ENCODE results near the gene BZW1. TPM values are rescaled to one million over a fixed set of nuclear protein-coding genes. Genes with fewer than 3 reads are reported as not detected.

BZW1 gene
- total RNA-seq, 5 donors from 2014 or later (not counting 1 experiment from before 2014, with no cell fraction given), result 132 to 258 (median 139) TPM

DNA sequence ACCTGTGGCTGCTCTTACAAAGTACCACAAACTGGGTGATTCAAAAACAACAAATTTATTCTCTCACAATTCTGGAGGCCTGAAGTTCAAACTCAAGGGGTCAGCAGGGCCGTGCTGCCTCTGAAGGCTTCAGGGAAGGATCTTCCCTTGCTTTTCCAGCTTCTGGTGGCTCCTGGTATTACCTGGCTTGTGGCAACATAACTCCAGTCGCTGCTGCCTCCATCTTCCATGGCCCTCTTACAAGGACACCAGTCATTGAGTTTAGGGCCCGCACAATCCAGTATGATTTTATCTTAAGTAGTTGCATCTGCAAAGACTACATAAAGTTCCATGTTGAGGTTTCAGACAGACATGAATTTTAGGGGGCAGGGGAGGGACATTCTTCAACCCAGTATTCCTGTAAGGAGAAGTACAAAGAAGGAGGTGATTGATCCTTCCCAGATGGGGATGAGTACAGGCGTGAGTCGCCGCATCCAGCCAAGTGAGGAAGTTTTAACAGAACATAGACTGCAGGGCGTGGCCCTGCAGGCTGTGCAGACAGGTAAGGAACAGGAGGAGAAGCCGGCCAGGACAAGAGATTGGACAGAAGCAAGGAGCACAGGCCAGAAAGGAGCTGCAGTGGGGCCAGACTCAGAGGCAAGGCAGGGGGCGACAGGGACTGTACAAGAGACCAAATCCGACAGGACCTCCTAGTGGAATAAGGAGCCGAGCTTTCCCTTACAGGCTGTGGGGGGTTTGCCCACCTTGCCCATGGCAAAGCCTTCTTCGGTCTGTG lies 44.4 kb upstream of the BZW1 start:
- Mint-ChIP-seq H3K27me3 (peaks cover 0 to 6% of the 10 kb centered on the region in 2 donors), H3K4me3 (no peak overlapping the region), H3K9me3 (peaks cover 0 to under 1% (median under 1%) of the 10 kb centered on the region in 3 donors), H3K27ac (no peak overlapping the region), H3K36me3 (no peaks in the 10 kb centered on the region), H3K4me1 (peaks cover 0 to 9% (median 4%) of the 10 kb centered on the region in 3 donors)
- ATAC-seq (replicated peaks in 1 of 4), result no peak
- CTCF ChIA-PET, result interaction anchor here in 1 of 2 donors (0.6 kb wide), 1 partner anchor 52 kb away, joined by 3 read pairs; no protein-coding TSS in a partner anchor
- POLR2A ChIA-PET, result interaction anchor here in 1 of 2 donors (0.6 kb wide), 1 partner anchor 44 kb away, joined by 3 read pairs; no protein-coding TSS in a partner anchor
- WGBS (ENCODE audit: insufficient coverage), result 92% methylated on average over 9 of the region's 12 CpGs
- H3K4me3 ChIP-seq (ENCODE audit: control insufficient read depth in 1 of 2, extremely low read depth in 1 of 2, low read length in 1 of 2), result no peak overlapping the region
- H3K4me1 ChIP-seq (ENCODE audit: control insufficient read depth in 1 of 2, extremely low read depth in 1 of 2, insufficient read depth in 2 of 2, low read length in 2 of 2), result no peaks in the 10 kb centered on the region
- DNase-seq, result no peak
- no peak overlapping the region for H3K27ac ChIP-seq (ENCODE audit: low read length)
- H3K9me3 ChIP-seq, result no peaks in the 10 kb centered on the region
- peaks cover 0 to 4% of the 10 kb centered on the region in 2 experiments for H3K27me3 ChIP-seq (replicated peaks in 1 of 2; ENCODE audit: control insufficient read depth in 2 of 2, extremely low read depth in 1 of 2, insufficient read depth in 2 of 2, low read length in 1 of 2)
- H3K36me3 ChIP-seq (ENCODE audit: control insufficient read depth in 2 of 2, extremely low read depth in 1 of 2, insufficient read depth in 1 of 2, low read length in 1 of 2), result no peaks in the 10 kb centered on the region

DNA sequence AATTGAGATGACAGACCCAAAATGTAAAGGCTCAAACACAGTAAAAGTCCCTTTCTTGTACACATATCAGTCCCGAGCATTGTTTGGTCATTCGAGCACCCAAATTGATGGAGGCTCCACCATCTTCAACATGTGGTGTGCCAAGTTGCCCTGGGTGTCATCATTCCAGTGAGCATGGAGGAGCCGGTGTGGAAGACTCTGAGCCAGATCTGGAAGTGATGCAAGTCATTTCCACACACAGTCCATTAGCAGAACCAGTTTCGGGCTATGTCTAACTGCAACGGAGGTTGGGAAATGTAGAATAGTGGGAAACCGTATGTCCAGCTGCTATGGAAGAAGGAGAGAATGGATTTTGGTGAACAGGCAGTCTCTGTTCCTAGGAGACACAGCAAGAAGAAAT lies 40.9 kb upstream of the BZW1 start:
- Mint-ChIP-seq H3K27ac (no peak overlapping the region), H3K4me1 (no peaks in the 10 kb centered on the region), H3K9me3 (peaks cover 8 to 12% (median 11%) of the 10 kb centered on the region in 3 donors), H3K27me3 (peaks cover 0 to 6% of the 10 kb centered on the region in 2 donors), H3K36me3 (peaks cover 5% of the 10 kb centered on the region), H3K4me3 (no peak overlapping the region)
- H3K27ac ChIP-seq (ENCODE audit: low read length), result no peak overlapping the region
- H3K4me1 ChIP-seq (ENCODE audit: control insufficient read depth in 1 of 2, extremely low read depth in 1 of 2, insufficient read depth in 2 of 2, low read length in 2 of 2), result no peaks in the 10 kb centered on the region
- 100% methylated on average over 2 of the region's 6 CpGs for WGBS (ENCODE audit: insufficient coverage)
- H3K27me3 ChIP-seq (replicated peaks in 1 of 2; ENCODE audit: control insufficient read depth in 2 of 2, extremely low read depth in 1 of 2, insufficient read depth in 2 of 2, low read length in 1 of 2), result peaks cover 0 to 4% of the 10 kb centered on the region in 2 experiments
- POLR2A ChIA-PET, result interaction anchor here in 1 of 2 donors (0.6 kb wide), 1 partner anchor 57 kb away, joined by 8 read pairs; no protein-coding TSS in a partner anchor
- H3K9me3 ChIP-seq, result no peaks in the 10 kb centered on the region
- H3K4me3 ChIP-seq (ENCODE audit: control insufficient read depth in 1 of 2, extremely low read depth in 1 of 2, low read length in 1 of 2), result no peak overlapping the region
- DNase-seq, result no peak
- ATAC-seq (replicated peaks in 1 of 4), result no peak
- no peaks in the 10 kb centered on the region for H3K36me3 ChIP-seq (ENCODE audit: control insufficient read depth in 2 of 2, extremely low read depth in 1 of 2, insufficient read depth in 1 of 2, low read length in 1 of 2)
- CTCF ChIA-PET, result no interaction called here

DNA sequence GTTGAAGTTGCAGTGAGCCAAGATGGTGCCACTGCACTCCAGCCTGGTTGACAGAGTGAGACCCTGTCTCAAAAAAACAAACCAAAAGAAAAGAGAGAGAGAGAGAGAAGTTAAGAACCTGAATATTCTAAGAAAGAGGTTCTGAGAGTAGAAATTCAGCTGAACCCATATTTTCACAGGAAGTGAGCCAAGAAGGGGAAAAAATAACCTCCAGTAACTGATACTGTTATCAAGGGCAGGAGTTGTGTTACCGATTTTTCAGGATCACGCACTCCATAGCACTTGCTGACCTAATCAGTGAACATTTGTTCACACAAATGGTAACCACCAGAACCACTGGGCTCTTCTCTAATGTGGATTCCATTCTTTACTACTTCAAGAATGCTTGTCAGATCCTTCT lies 39.1 kb upstream of the BZW1 start:
- H3K9me3 ChIP-seq, result no peaks in the 10 kb centered on the region
- no peaks in the 10 kb centered on the region for H3K4me1 ChIP-seq (ENCODE audit: control insufficient read depth in 1 of 2, extremely low read depth in 1 of 2, insufficient read depth in 2 of 2, low read length in 2 of 2)
- POLR2A ChIA-PET, result no interaction called here
- Mint-ChIP-seq H3K36me3 (peaks cover 5% of the 10 kb centered on the region), H3K9me3 (peaks cover 8 to 12% (median 11%) of the 10 kb centered on the region in 3 donors), H3K4me1 (no peaks in the 10 kb centered on the region), H3K4me3 (no peak overlapping the region), H3K27ac (no peak overlapping the region), H3K27me3 (peaks cover 0 to 6% of the 10 kb centered on the region in 2 donors)
- WGBS (ENCODE audit: insufficient coverage), result 100% methylated on average over 2 of the region's 2 CpGs
- no peak overlapping the region for H3K27ac ChIP-seq (ENCODE audit: low read length)
- DNase-seq (no peak), ATAC-seq (replicated peaks in 1 of 4) (no peak)
- peaks cover 0 to 2% of the 10 kb centered on the region in 2 experiments for H3K27me3 ChIP-seq (replicated peaks in 1 of 2; ENCODE audit: control insufficient read depth in 2 of 2, extremely low read depth in 1 of 2, insufficient read depth in 2 of 2, low read length in 1 of 2)
- H3K4me3 ChIP-seq (ENCODE audit: control insufficient read depth in 1 of 2, extremely low read depth in 1 of 2, low read length in 1 of 2), result no peak overlapping the region
- CTCF ChIA-PET, result no interaction called here
- H3K36me3 ChIP-seq (ENCODE audit: control insufficient read depth in 2 of 2, extremely low read depth in 1 of 2, insufficient read depth in 1 of 2, low read length in 1 of 2), result no peaks in the 10 kb centered on the region

DNA sequence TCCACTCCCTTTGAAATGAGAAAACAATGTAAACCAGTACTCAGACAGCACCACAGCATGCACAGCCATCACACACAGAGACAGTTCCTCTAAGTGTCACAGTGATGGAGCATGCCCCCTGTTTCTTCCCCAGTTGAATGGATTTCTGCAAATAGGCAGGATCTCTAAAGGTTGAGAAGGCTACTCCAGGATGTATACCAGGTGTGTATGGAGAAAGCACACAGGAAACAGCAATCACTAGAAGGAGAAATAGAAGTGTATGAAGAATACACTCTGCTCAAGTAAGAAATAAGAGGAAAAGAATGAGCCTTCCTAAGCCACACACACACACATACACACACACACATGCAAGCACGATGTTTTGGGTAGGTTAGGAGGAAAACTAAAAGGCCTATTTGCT lies 38.6 kb upstream of the BZW1 start:
- H3K4me1 Mint-ChIP-seq, result no peaks in the 10 kb centered on the region
- no peak overlapping the region for H3K4me3 Mint-ChIP-seq
- no peak overlapping the region for H3K27ac ChIP-seq (ENCODE audit: low read length)
- H3K36me3 Mint-ChIP-seq, result peaks cover 5% of the 10 kb centered on the region
- H3K4me3 ChIP-seq (ENCODE audit: control insufficient read depth in 1 of 2, extremely low read depth in 1 of 2, low read length in 1 of 2), result no peak overlapping the region
- no peaks in the 10 kb centered on the region for H3K36me3 ChIP-seq (ENCODE audit: control insufficient read depth in 2 of 2, extremely low read depth in 1 of 2, insufficient read depth in 1 of 2, low read length in 1 of 2)
- CTCF ChIA-PET, result no interaction called here
- peaks cover 0 to 6% of the 10 kb centered on the region in 2 donors for H3K27me3 Mint-ChIP-seq
- DNase-seq, result no peak
- H3K4me1 ChIP-seq (ENCODE audit: control insufficient read depth in 1 of 2, extremely low read depth in 1 of 2, insufficient read depth in 2 of 2, low read length in 2 of 2), result no peaks in the 10 kb centered on the region
- WGBS (ENCODE audit: insufficient coverage), result no CpG with 5 or more reads among the region's 1 CpG
- H3K27me3 ChIP-seq (replicated peaks in 1 of 2; ENCODE audit: control insufficient read depth in 2 of 2, extremely low read depth in 1 of 2, insufficient read depth in 2 of 2, low read length in 1 of 2), result no peaks in the 10 kb centered on the region
- POLR2A ChIA-PET, result no interaction called here
- H3K9me3 Mint-ChIP-seq, result peaks cover 8 to 12% (median 11%) of the 10 kb centered on the region in 3 donors
- H3K9me3 ChIP-seq, result no peaks in the 10 kb centered on the region
- ATAC-seq (replicated peaks in 1 of 4), result no peak
- H3K27ac Mint-ChIP-seq, result no peak overlapping the region

DNA sequence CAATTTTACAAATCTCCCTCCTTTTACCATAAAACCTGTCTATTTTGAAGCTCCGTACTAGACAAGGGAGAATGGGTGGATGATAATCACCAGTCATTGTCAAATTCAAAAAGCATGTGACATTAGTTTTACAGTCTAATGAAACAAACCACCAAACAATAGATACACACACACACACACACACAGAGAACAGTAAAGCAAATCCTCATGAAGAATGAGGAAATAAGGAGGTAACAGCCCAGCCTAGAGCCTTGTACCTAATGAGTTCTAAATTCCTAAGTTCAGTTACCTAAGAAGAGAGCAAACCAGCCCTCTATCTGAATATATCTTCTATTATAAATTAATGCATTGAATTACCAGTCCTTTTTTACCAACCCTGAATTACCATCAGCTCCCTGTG lies 36.8 kb upstream of the BZW1 start:
- H3K36me3 ChIP-seq (ENCODE audit: control insufficient read depth in 2 of 2, extremely low read depth in 1 of 2, insufficient read depth in 1 of 2, low read length in 1 of 2), result no peaks in the 10 kb centered on the region
- DNase-seq (no peak), ATAC-seq (replicated peaks in 1 of 4) (no peak)
- H3K9me3 ChIP-seq, result no peaks in the 10 kb centered on the region
- WGBS (ENCODE audit: insufficient coverage), result no CpG with 5 or more reads among the region's 1 CpG
- Mint-ChIP-seq H3K36me3 (peaks cover 5% of the 10 kb centered on the region), H3K27me3 (peaks cover 3 to 6% of the 10 kb centered on the region in 2 donors), H3K4me3 (no peak overlapping the region), H3K4me1 (no peaks in the 10 kb centered on the region), H3K9me3 (peaks cover 8 to 12% (median 11%) of the 10 kb centered on the region in 3 donors), H3K27ac (no peak overlapping the region)
- H3K27ac ChIP-seq (ENCODE audit: low read length), result no peak overlapping the region
- no peak overlapping the region for H3K4me3 ChIP-seq (ENCODE audit: control insufficient read depth in 1 of 2, extremely low read depth in 1 of 2, low read length in 1 of 2)
- H3K27me3 ChIP-seq (replicated peaks in 1 of 2; ENCODE audit: control insufficient read depth in 2 of 2, extremely low read depth in 1 of 2, insufficient read depth in 2 of 2, low read length in 1 of 2), result no peaks in the 10 kb centered on the region
- ChIA-PET CTCF (no interaction called here), POLR2A (no interaction called here)
- no peaks in the 10 kb centered on the region for H3K4me1 ChIP-seq (ENCODE audit: control insufficient read depth in 1 of 2, extremely low read depth in 1 of 2, insufficient read depth in 2 of 2, low read length in 2 of 2)

DNA sequence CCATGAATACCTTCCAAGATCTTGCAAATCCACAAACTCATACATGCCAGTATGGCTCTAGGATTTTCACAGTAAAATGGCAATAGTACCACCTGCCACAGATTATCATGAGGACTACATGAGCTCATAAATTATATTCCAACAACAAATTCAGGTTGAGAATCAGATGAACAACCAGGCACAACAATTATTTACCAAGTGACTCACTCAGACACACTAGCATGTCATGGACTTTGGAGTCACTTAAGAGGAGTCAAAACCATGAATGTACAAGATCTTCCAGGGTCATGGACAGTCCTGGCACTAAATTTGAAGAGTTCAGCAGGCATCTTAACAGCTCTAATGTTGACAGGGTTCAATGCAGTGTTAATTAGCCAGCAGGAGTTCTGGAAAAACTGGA lies 34.4 kb upstream of the BZW1 start:
- Histone ChIP-seq H3K27ac (ENCODE audit: low read length) (no peak overlapping the region), H3K4me1 (ENCODE audit: control insufficient read depth in 1 of 2, extremely low read depth in 1 of 2, insufficient read depth in 2 of 2, low read length in 2 of 2) (no peaks in the 10 kb centered on the region), H3K27me3 (replicated peaks in 1 of 2; ENCODE audit: control insufficient read depth in 2 of 2, extremely low read depth in 1 of 2, insufficient read depth in 2 of 2, low read length in 1 of 2) (no peaks in the 10 kb centered on the region), H3K4me3 (ENCODE audit: control insufficient read depth in 1 of 2, extremely low read depth in 1 of 2, low read length in 1 of 2) (no peak overlapping the region), H3K36me3 (ENCODE audit: control insufficient read depth in 2 of 2, extremely low read depth in 1 of 2, insufficient read depth in 1 of 2, low read length in 1 of 2) (no peaks in the 10 kb centered on the region), H3K9me3 (no peaks in the 10 kb centered on the region)
- ChIA-PET CTCF (no interaction called here), POLR2A (interaction anchor here in 1 of 2 donors (0.6 kb wide), 1 partner anchor 87 kb away, joined by 4 read pairs; no protein-coding TSS in a partner anchor)
- H3K9me3 Mint-ChIP-seq, result peaks cover 8 to 12% (median 11%) of the 10 kb centered on the region in 3 donors
- no peak overlapping the region for H3K27ac Mint-ChIP-seq
- ATAC-seq (replicated peaks in 1 of 4) (no peak), DNase-seq (no peak)
- H3K4me3 Mint-ChIP-seq, result no peak overlapping the region
- H3K36me3 Mint-ChIP-seq, result peaks cover 5% of the 10 kb centered on the region
- H3K27me3 Mint-ChIP-seq, result peaks cover 0 to 3% of the 10 kb centered on the region in 2 donors
- no peaks in the 10 kb centered on the region for H3K4me1 Mint-ChIP-seq

Measured in T-cell (primary cell).